B cell (primary cell): ENCODE measurements around the gene TSPAN9.

Experiments
- EZH2 ChIP-seq: IDR thresholded peaks from 2 replicates; pipeline ENCODE4 v1.6.1; 2012; ENCODE audit warnings: borderline replicate concordance, low read depth, mild to moderate bottlenecking, moderate library complexity, low read length; ENCODE audit not compliant: insufficient read depth, poor library complexity, severe bottlenecking
- TF ChIP-seq, protein P1 (sequence below): fragments of 200-600 bp; IDR thresholded peaks from one replicate; pipeline ENCODE4 v1.8.0; 2022; ENCODE audit warnings: antibody characterized with exemption, mild to moderate bottlenecking

GRCh38 chr12:3299929-3300832 lies 223.0 kb downstream of the TSPAN9 start:
- TF ChIP-seq, protein P1, sequence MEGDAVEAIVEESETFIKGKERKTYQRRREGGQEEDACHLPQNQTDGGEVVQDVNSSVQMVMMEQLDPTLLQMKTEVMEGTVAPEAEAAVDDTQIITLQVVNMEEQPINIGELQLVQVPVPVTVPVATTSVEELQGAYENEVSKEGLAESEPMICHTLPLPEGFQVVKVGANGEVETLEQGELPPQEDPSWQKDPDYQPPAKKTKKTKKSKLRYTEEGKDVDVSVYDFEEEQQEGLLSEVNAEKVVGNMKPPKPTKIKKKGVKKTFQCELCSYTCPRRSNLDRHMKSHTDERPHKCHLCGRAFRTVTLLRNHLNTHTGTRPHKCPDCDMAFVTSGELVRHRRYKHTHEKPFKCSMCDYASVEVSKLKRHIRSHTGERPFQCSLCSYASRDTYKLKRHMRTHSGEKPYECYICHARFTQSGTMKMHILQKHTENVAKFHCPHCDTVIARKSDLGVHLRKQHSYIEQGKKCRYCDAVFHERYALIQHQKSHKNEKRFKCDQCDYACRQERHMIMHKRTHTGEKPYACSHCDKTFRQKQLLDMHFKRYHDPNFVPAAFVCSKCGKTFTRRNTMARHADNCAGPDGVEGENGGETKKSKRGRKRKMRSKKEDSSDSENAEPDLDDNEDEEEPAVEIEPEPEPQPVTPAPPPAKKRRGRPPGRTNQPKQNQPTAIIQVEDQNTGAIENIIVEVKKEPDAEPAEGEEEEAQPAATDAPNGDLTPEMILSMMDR, result peak; percentile 81
- TF ChIP-seq EZH2, result no peak
